Stimulated activated CD8-positive, alpha-beta memory T cell treated with anti-CD3 and anti-CD28 coated beads, Interleukin-15, amount 100 ng/mL, for 48 hours (primary cell): Measurements from ENCODE around the gene TPT1.
A peak's percentile ranks its signal among the peaks of the same experiment; 100 is the strongest.
"Not testable (repeated sequence)": the region's sequence is repeated elsewhere in the genome, so short reads cannot be mapped to it uniquely, and the experiment has no call there.

ENCODE experiments used
- DNase-seq, 2 donors: peaks; one replicate each; pipeline ENCODE4 v3.0.0-alpha.2; 2020; ENCODE audit warnings: low read depth in 2 of 2

The TPT1 gene

GRCh38 chr13:45341034-45341798 lies at the start of gene TPT1:
TPT1 (minus strand) TSS chr13:45341183; CDS start chr13:45341069, 114 bp downstream.
- peak; percentile 99 for DNase-seq

- not testable (repeated sequence) for DNase-seq
Observed at GRCh38 chr13:45390348-45390747, 49.4 kb upstream of the TPT1 start.

- no peak for DNase-seq
Observed at GRCh38 chr13:45388664-45389063, 47.7 kb upstream of the TPT1 start.

GRCh38 chr13:45386892-45387575 lies 46.1 kb upstream of the TPT1 start:
- not testable (repeated sequence) for DNase-seq

GRCh38 chr13:45385907-45386553 lies 45.0 kb upstream of the TPT1 start:
- no peak for DNase-seq

- no peak for DNase-seq
Observed at GRCh38 chr13:45385320-45385719, 44.3 kb upstream of the TPT1 start.

- DNase-seq, result no peak
Observed at GRCh38 chr13:45384474-45385174, 43.6 kb upstream of the TPT1 start.

GRCh38 chr13:45382739-45383138 lies 41.8 kb upstream of the TPT1 start:
- not testable (repeated sequence) for DNase-seq

GRCh38 chr13:45381196-45381595 lies 40.2 kb upstream of the TPT1 start:
- DNase-seq, result no peak

- DNase-seq, result not testable (repeated sequence)
Observed at GRCh38 chr13:45380708-45381107, 39.7 kb upstream of the TPT1 start.

- not testable (repeated sequence) for DNase-seq
Observed at GRCh38 chr13:45379516-45379915, 38.5 kb upstream of the TPT1 start.

- DNase-seq, result not testable (repeated sequence)
Observed at GRCh38 chr13:45378786-45379185, 37.8 kb upstream of the TPT1 start.

- not testable (repeated sequence) for DNase-seq
Observed at GRCh38 chr13:45377314-45377713, 36.3 kb upstream of the TPT1 start.

GRCh38 chr13:45376651-45377050 lies 35.7 kb upstream of the TPT1 start:
- DNase-seq, result not testable (repeated sequence)

GRCh38 chr13:45374917-45375316 lies 33.9 kb upstream of the TPT1 start:
- no peak for DNase-seq

GRCh38 chr13:45373162-45373547 lies 32.2 kb upstream of the TPT1 start:
- DNase-seq, result no peak

GRCh38 chr13:45372189-45373161 lies 31.5 kb upstream of the TPT1 start:
- DNase-seq, result no peak

- no peak for DNase-seq
Observed at GRCh38 chr13:45370922-45371406, 30.0 kb upstream of the TPT1 start.

- DNase-seq, result no peak
Observed at GRCh38 chr13:45369116-45369515, 28.1 kb upstream of the TPT1 start.

GRCh38 chr13:45368571-45368970 lies 27.6 kb upstream of the TPT1 start:
- no peak for DNase-seq

GRCh38 chr13:45368005-45368404 lies 27.0 kb upstream of the TPT1 start:
- DNase-seq, result no peak
